GM18507 (cell line): ENCODE data around the gene SIAE.

ENCODE experiments used
- DNase-seq: peaks from one replicate; pipeline ENCODE4 v3.0.0; 2011; ENCODE audit warnings: low read depth; ENCODE audit not compliant: insufficient read length; ENCODE audit errors: extremely low spot score
- FAIRE-seq: peaks from 2 replicates; lab custom pipeline; 2011; peaks lifted over from hg19 to GRCh38; lab: Jason Lieb, UNC

SIAE gene

DNA sequence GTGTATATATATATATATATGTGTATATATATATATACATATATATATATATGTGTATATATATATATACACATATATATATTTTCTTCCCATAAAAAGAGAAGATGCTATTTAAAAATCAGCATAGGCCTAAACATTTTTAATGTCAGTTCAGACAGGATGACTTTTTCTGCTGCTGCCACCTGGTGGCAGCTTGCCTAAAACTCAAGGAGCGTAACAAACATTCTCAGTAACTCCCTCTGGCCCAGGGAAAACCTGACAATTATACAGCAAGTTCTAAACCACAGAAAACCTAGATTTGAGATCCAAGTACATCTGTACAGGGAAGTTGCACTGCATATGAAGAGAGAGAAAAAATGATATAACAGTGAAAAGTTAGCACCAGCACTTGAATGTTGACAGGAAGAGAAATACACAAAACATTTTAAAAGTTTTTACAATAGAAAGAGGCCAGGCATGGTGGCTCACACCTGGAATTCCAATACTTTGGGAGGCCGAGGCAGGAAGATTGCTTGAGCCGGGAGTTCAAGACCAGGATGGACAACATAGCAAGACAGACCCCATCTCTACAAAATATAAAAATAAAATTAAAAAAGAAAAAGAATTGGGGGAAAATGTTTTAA, 87.2 kb downstream of the SIAE start:
- FAIRE-seq = peak; percentile 53

DNA sequence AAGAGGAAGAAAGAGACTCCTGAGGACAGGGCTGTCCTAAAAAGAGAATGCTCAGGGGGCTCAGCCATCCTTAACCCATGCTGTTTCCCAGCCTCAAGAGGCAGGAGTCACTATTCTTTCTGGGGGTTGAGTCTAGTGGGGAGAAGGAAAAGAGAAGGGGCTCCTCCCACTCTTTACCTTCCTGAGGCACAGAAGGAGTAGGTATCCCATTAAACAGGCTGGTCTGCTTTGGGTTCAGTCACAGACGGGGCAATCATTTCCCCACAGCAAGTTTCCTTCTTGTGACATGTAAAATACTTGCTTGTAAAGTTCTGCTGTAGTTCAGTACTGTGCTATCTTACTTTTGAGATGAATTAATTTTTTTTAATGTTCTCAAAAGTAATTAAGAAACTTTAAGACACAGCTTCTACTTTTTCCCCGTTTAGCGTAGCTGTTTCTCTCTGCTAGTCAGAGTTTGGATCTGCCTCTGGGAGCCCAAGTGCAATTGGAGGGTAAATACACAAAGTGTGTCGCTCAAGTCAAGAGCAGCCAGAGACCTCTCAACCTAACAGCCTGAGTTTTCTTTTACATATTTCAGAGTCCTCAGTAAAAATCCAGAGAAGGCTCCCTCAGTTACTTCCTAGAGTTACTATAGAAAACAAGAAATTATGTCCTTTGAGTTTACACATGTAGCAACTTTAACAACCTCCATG, 88.7 kb downstream of the SIAE start:
- no peak for DNase-seq
- no peak for FAIRE-seq

More for the DNA sequence above, 87.2 kb downstream of the SIAE start:
- DNase-seq = no peak

DNA sequence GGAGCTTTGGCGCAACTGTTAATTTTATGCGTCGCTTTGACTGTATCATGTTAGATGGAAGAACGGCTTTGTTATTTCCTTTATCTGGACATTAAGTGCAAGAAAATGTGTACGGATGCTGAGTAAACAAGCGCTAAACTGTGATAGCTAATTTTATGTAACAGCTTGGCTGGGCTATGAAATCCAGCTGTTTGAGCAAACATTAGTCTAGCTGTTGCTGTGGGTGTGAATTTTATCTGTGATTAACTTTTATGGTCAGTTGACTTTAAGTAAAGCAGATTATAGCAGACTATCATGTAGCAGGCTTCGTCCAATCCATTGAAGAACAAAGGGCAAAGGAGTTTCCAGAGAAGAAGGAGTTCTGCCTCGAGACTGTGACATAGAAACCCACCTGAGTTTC, 89.8 kb downstream of the SIAE start:
- FAIRE-seq = no peak
- no peak for DNase-seq
